Measurements from ENCODE around the gene NTRK2.
"Not testable (repeated sequence)": the region's sequence is repeated elsewhere in the genome, so short reads cannot be mapped to it uniquely, and the experiment has no call there.

Gene NTRK2

GRCh38 chr9:84897362-84898094 is 228.0 kb downstream of the NTRK2 start:
- no peak for TF ChIP-seq CTCF (IDR thresholded peaks at IDR 0.05; ENCODE audit: low read depth, low read length, missing control alignments)
- H3K4me3 ChIP-seq (ENCODE audit: low read depth, low read length): no peak overlapping the region
- DNase-seq (ENCODE audit: low read depth): no peak

- DNase-seq (ENCODE audit: low read depth): no peak
- TF ChIP-seq CTCF (IDR thresholded peaks at IDR 0.05; ENCODE audit: low read depth, low read length, missing control alignments): no peak
These were observed 228.7 kb downstream of the NTRK2 start for GRCh38 chr9:84898188-84898587.

GRCh38 chr9:84898618-84899017 is 229.1 kb downstream of the NTRK2 start:
- DNase-seq (ENCODE audit: low read depth); H3K4me3 ChIP-seq (ENCODE audit: low read depth, low read length): not testable (repeated sequence)

More at GRCh38 chr9:84898188-84898587, 228.7 kb downstream of the NTRK2 start:
- H3K4me3 ChIP-seq (ENCODE audit: low read depth, low read length): no peak overlapping the region

- H3K4me3 ChIP-seq (ENCODE audit: low read depth, low read length): no peak overlapping the region
- DNase-seq (ENCODE audit: low read depth): no peak
- no peak for TF ChIP-seq CTCF (IDR thresholded peaks at IDR 0.05; ENCODE audit: low read depth, low read length, missing control alignments)
These were observed 229.8 kb downstream of the NTRK2 start for GRCh38 chr9:84899326-84899725.

- no peak for DNase-seq (ENCODE audit: low read depth)
- TF ChIP-seq CTCF (IDR thresholded peaks at IDR 0.05; ENCODE audit: low read depth, low read length, missing control alignments): no peak
- no peak overlapping the region for H3K4me3 ChIP-seq (ENCODE audit: low read depth, low read length)
These were observed 230.9 kb downstream of the NTRK2 start for GRCh38 chr9:84900421-84900820.

- no peak overlapping the region for H3K4me3 ChIP-seq (ENCODE audit: low read depth, low read length)
- no peak for TF ChIP-seq CTCF (IDR thresholded peaks at IDR 0.05; ENCODE audit: low read depth, low read length, missing control alignments)
- no peak for DNase-seq (ENCODE audit: low read depth)
These were observed 234.4 kb downstream of the NTRK2 start for GRCh38 chr9:84903963-84904362.

GRCh38 chr9:84916769-84917168 is 247.2 kb downstream of the NTRK2 start:
- H3K4me3 ChIP-seq (ENCODE audit: low read depth, low read length): no peak overlapping the region
- TF ChIP-seq CTCF (IDR thresholded peaks at IDR 0.05; ENCODE audit: low read depth, low read length, missing control alignments): no peak
- DNase-seq (ENCODE audit: low read depth): no peak

Data from GM12864 (cell line).